ENCODE results near the gene SBF2. TPM values are rescaled to one million over a fixed set of nuclear protein-coding genes. Genes with fewer than 3 reads are reported as not detected.
"Not testable (repeated sequence)": the region's sequence is repeated elsewhere in the genome, so short reads cannot be mapped to it uniquely, and the experiment has no call there.

The SBF2 gene
- total RNA-seq, 2 donors from 2014 or later: 33.3 to 42.5 TPM

GRCh38 chr11:10022764-10023163 lies 271.3 kb downstream of the SBF2 start:
- Mint-ChIP-seq H3K27ac (no peak overlapping the region), H3K4me3 (no peak overlapping the region), H3K9me3 (no peaks in the 10 kb centered on the region), H3K36me3 (ENCODE audit: low read depth) (peaks cover 14% of the 10 kb centered on the region), H3K4me1 (no peaks in the 10 kb centered on the region), H3K27me3 (no peaks in the 10 kb centered on the region)
- no peak for ATAC-seq (replicated peaks)

- no peak overlapping the region for H3K4me3 Mint-ChIP-seq
- H3K4me1 Mint-ChIP-seq: no peaks in the 10 kb centered on the region
- no peak overlapping the region for H3K27ac Mint-ChIP-seq
- H3K27me3 Mint-ChIP-seq: no peaks in the 10 kb centered on the region
- peaks cover 13% of the 10 kb centered on the region for H3K36me3 Mint-ChIP-seq (ENCODE audit: low read depth)
- ATAC-seq (replicated peaks): no peak
- no peaks in the 10 kb centered on the region for H3K9me3 Mint-ChIP-seq
Measured at GRCh38 chr11:10021563-10021962, 272.5 kb downstream of the SBF2 start.

GRCh38 chr11:10019906-10020682 lies 273.9 kb downstream of the SBF2 start:
- no peak for ATAC-seq (replicated peaks)
- Mint-ChIP-seq H3K27me3 (no peaks in the 10 kb centered on the region), H3K4me3 (no peak overlapping the region), H3K9me3 (no peaks in the 10 kb centered on the region), H3K4me1 (no peaks in the 10 kb centered on the region), H3K27ac (no peak overlapping the region), H3K36me3 (ENCODE audit: low read depth) (peaks cover 8% of the 10 kb centered on the region)

GRCh38 chr11:10017911-10018310 lies 276.1 kb downstream of the SBF2 start:
- no peaks in the 10 kb centered on the region for H3K27me3 Mint-ChIP-seq
- no peak overlapping the region for H3K4me3 Mint-ChIP-seq
- H3K9me3 Mint-ChIP-seq: peaks cover 9% of the 10 kb centered on the region
- H3K27ac Mint-ChIP-seq: no peak overlapping the region
- no peaks in the 10 kb centered on the region for H3K4me1 Mint-ChIP-seq
- no peak for ATAC-seq (replicated peaks)
- peaks cover 8% of the 10 kb centered on the region for H3K36me3 Mint-ChIP-seq (ENCODE audit: low read depth)

GRCh38 chr11:10017050-10017449 lies 277.0 kb downstream of the SBF2 start:
- Mint-ChIP-seq H3K27ac (no peak overlapping the region), H3K36me3 (ENCODE audit: low read depth) (peaks cover 8% of the 10 kb centered on the region), H3K4me1 (no peaks in the 10 kb centered on the region), H3K4me3 (no peak overlapping the region), H3K9me3 (peaks cover 9% of the 10 kb centered on the region), H3K27me3 (no peaks in the 10 kb centered on the region)
- no peak for ATAC-seq (replicated peaks)

GRCh38 chr11:10012068-10012467 lies 282.0 kb downstream of the SBF2 start:
- no peak for ATAC-seq (replicated peaks)
- Mint-ChIP-seq H3K4me3 (no peak overlapping the region), H3K9me3 (peaks cover 14% of the 10 kb centered on the region), H3K36me3 (ENCODE audit: low read depth) (no peaks in the 10 kb centered on the region), H3K4me1 (no peaks in the 10 kb centered on the region), H3K27ac (no peak overlapping the region), H3K27me3 (no peaks in the 10 kb centered on the region)

- H3K4me3 Mint-ChIP-seq: no peak overlapping the region
- no peaks in the 10 kb centered on the region for H3K27me3 Mint-ChIP-seq
- no peak for ATAC-seq (replicated peaks)
- peaks cover 6% of the 10 kb centered on the region for H3K9me3 Mint-ChIP-seq
- H3K27ac Mint-ChIP-seq: no peak overlapping the region
- H3K4me1 Mint-ChIP-seq: no peaks in the 10 kb centered on the region
- no peaks in the 10 kb centered on the region for H3K36me3 Mint-ChIP-seq (ENCODE audit: low read depth)
Measured at GRCh38 chr11:10005955-10006525, 288.0 kb downstream of the SBF2 start.

- no peaks in the 10 kb centered on the region for H3K4me1 Mint-ChIP-seq
- H3K36me3 Mint-ChIP-seq (ENCODE audit: low read depth): no peaks in the 10 kb centered on the region
- no peak for ATAC-seq (replicated peaks)
- H3K9me3 Mint-ChIP-seq: no peaks in the 10 kb centered on the region
- no peak overlapping the region for H3K4me3 Mint-ChIP-seq
- no peak overlapping the region for H3K27ac Mint-ChIP-seq
- no peaks in the 10 kb centered on the region for H3K27me3 Mint-ChIP-seq
Measured at GRCh38 chr11:10004526-10005113, 289.4 kb downstream of the SBF2 start.

- H3K36me3 Mint-ChIP-seq (ENCODE audit: low read depth): no peaks in the 10 kb centered on the region
- H3K27ac Mint-ChIP-seq: no peak overlapping the region
- no peak for ATAC-seq (replicated peaks)
- H3K9me3 Mint-ChIP-seq: no peaks in the 10 kb centered on the region
- no peaks in the 10 kb centered on the region for H3K27me3 Mint-ChIP-seq
- no peaks in the 10 kb centered on the region for H3K4me1 Mint-ChIP-seq
- H3K4me3 Mint-ChIP-seq: no peak overlapping the region
Measured at GRCh38 chr11:10002221-10002620, 291.8 kb downstream of the SBF2 start.

GRCh38 chr11:9992306-9992705 lies 301.7 kb downstream of the SBF2 start:
- no peak for ATAC-seq (replicated peaks)

GRCh38 chr11:9990221-9990973 lies 303.6 kb downstream of the SBF2 start:
- ATAC-seq (replicated peaks): no peak
- Mint-ChIP-seq H3K9me3 (no peaks in the 10 kb centered on the region), H3K27ac (no peak overlapping the region), H3K4me1 (no peaks in the 10 kb centered on the region), H3K27me3 (no peaks in the 10 kb centered on the region), H3K4me3 (no peak overlapping the region), H3K36me3 (ENCODE audit: low read depth) (peaks cover 27% of the 10 kb centered on the region)

More at GRCh38 chr11:9992306-9992705, 301.7 kb downstream of the SBF2 start:
- Mint-ChIP-seq H3K4me1 (no peaks in the 10 kb centered on the region), H3K27ac (no peak overlapping the region), H3K36me3 (ENCODE audit: low read depth) (peaks cover 25% of the 10 kb centered on the region), H3K27me3 (no peaks in the 10 kb centered on the region), H3K9me3 (no peaks in the 10 kb centered on the region), H3K4me3 (no peak overlapping the region)

GRCh38 chr11:9987303-9987702 lies 306.7 kb downstream of the SBF2 start:
- H3K4me3 Mint-ChIP-seq; H3K27me3 Mint-ChIP-seq; H3K4me1 Mint-ChIP-seq; ATAC-seq (replicated peaks); H3K9me3 Mint-ChIP-seq; H3K27ac Mint-ChIP-seq: not testable (repeated sequence)
- peaks cover 41% of the 10 kb centered on the region for H3K36me3 Mint-ChIP-seq (ENCODE audit: low read depth)

- Mint-ChIP-seq H3K27me3 (no peaks in the 10 kb centered on the region), H3K36me3 (ENCODE audit: low read depth) (peaks cover 28% of the 10 kb centered on the region), H3K27ac (peak overlapping the region; percentile 30), H3K4me3 (no peak overlapping the region), H3K9me3 (no peaks in the 10 kb centered on the region), H3K4me1 (no peaks in the 10 kb centered on the region)
- no peak for ATAC-seq (replicated peaks)
Measured at GRCh38 chr11:9982796-9983579, 311.0 kb downstream of the SBF2 start.
